Testis (tissue), 2 donors: ENCODE data around the gene CCDC82.

Experiments used
- POLR2A ChIP-seq: fragments of 450-650 bp; IDR thresholded peaks from one replicate; pipeline ENCODE4 v1.6.1; 2017; ENCODE audit warnings: antibody characterized with exemption, mild to moderate bottlenecking, moderate library complexity
- TF ChIP-seq, protein P1 (sequence below), 3 experiments: fragments of 450-650 bp in 2 of 3; fragments of 200-600 bp in 1 of 3; sonication (generic) in 1 of 3; IDR thresholded peaks; one replicate each; pipeline ENCODE4 v1.5.1; 2016 to 2019; ENCODE audit warnings: antibody characterized with exemption in 3 of 3, mild to moderate bottlenecking in 2 of 3, moderate library complexity in 1 of 3

DNA sequence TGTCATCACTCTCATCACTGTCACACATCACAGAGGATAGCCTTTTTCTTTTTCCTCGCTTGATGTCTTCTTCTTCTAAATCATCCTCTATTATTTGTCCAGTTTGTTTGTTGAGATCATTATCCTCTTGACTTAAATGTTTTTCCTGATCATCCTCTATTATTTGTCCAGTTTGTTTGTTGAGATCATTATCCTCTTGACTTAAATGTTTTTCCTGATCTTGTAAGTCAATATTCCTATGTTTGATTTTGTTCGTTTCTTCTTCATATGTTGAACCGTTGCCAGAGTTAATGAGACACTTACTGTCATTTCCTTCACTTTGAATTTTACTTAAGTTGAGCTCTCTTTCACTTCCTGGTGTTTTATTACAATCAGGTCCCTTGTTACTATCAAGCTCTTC is 5.6 kb downstream of the CCDC82 start:
- TF ChIP-seq POLR2A, result no peak
- TF ChIP-seq, protein P1, sequence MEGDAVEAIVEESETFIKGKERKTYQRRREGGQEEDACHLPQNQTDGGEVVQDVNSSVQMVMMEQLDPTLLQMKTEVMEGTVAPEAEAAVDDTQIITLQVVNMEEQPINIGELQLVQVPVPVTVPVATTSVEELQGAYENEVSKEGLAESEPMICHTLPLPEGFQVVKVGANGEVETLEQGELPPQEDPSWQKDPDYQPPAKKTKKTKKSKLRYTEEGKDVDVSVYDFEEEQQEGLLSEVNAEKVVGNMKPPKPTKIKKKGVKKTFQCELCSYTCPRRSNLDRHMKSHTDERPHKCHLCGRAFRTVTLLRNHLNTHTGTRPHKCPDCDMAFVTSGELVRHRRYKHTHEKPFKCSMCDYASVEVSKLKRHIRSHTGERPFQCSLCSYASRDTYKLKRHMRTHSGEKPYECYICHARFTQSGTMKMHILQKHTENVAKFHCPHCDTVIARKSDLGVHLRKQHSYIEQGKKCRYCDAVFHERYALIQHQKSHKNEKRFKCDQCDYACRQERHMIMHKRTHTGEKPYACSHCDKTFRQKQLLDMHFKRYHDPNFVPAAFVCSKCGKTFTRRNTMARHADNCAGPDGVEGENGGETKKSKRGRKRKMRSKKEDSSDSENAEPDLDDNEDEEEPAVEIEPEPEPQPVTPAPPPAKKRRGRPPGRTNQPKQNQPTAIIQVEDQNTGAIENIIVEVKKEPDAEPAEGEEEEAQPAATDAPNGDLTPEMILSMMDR (IDR thresholded peaks at IDR 0.05), result no peak
